H4 (cell line): ENCODE results near the gene LILRB5. TPM values are rescaled to one million over a fixed set of nuclear protein-coding genes. Genes with fewer than 3 reads are reported as not detected.
"Not testable (repeated sequence)": the region's sequence is repeated elsewhere in the genome, so short reads cannot be mapped to it uniquely, and the experiment has no call there.

Source experiments
- DNase-seq: peaks from one replicate; pipeline ENCODE4 v3.0.0-alpha.2; 2015; ENCODE audit warnings: low spot score
- total RNA-seq: library from RNA; depleted of rRNA; stranded (reverse); fragments of >200 nt; shearing (Covaris generic); gene quantifications from 2 replicates; pipeline ENCODE4 v1.2.3, GENCODE V29; 2014; rRNA removed

The LILRB5 gene
- total RNA-seq = not detected in 2 replicates

GRCh38 chr19:54257116-54257480 lies at the start of gene LILRB5:
Gene LILRB5, minus strand, starts transcription at chr19:54257273. Its CDS starts 80 bp downstream, at chr19:54257193.
- no peak for DNase-seq

GRCh38 chr19:54305141-54305540 lies 48.1 kb upstream of the LILRB5 start:
- no peak for DNase-seq

GRCh38 chr19:54302257-54302656 lies 45.2 kb upstream of the LILRB5 start:
- DNase-seq = no peak

- no peak for DNase-seq
Observed at GRCh38 chr19:54299515-54299914, 42.4 kb upstream of the LILRB5 start.

- DNase-seq = peak; percentile 15
Observed at GRCh38 chr19:54299126-54299498, 42.0 kb upstream of the LILRB5 start.

GRCh38 chr19:54298357-54299125 lies 41.5 kb upstream of the LILRB5 start:
- DNase-seq = no peak

- no peak for DNase-seq
Observed at GRCh38 chr19:54297759-54298305, 40.8 kb upstream of the LILRB5 start.

- DNase-seq = no peak
Observed at GRCh38 chr19:54294539-54294938, 37.5 kb upstream of the LILRB5 start.

- not testable (repeated sequence) for DNase-seq
Observed at GRCh38 chr19:54289160-54289559, 32.1 kb upstream of the LILRB5 start.

- no peak for DNase-seq
Observed at GRCh38 chr19:54287456-54287855, 30.4 kb upstream of the LILRB5 start.

- not testable (repeated sequence) for DNase-seq
Observed at GRCh38 chr19:54286283-54286682, 29.2 kb upstream of the LILRB5 start.

- not testable (repeated sequence) for DNase-seq
Observed at GRCh38 chr19:54285427-54286056, 28.5 kb upstream of the LILRB5 start.

- no peak for DNase-seq
Observed at GRCh38 chr19:54282686-54283470, 25.8 kb upstream of the LILRB5 start.

GRCh38 chr19:54281729-54282075 lies 24.6 kb upstream of the LILRB5 start:
- DNase-seq = not testable (repeated sequence)

- no peak for DNase-seq
Observed at GRCh38 chr19:54281007-54281728, 24.1 kb upstream of the LILRB5 start, which contains the start of gene LILRB2. Gene LILRB2, minus strand, starts transcription at chr19:54281110. Its CDS starts 614 bp downstream, at chr19:54280496.

- not testable (repeated sequence) for DNase-seq
Observed at GRCh38 chr19:54280441-54280840, 23.4 kb upstream of the LILRB5 start.

- DNase-seq = not testable (repeated sequence)
Observed at GRCh38 chr19:54280025-54280424, 23.0 kb upstream of the LILRB5 start.

GRCh38 chr19:54279406-54279962 lies 22.4 kb upstream of the LILRB5 start:
- DNase-seq = no peak

- DNase-seq = not testable (repeated sequence)
Observed at GRCh38 chr19:54278571-54279195, 21.6 kb upstream of the LILRB5 start.

- DNase-seq = peak; percentile 8
Observed at GRCh38 chr19:54278056-54278455, 21.0 kb upstream of the LILRB5 start.
